Measurements from ENCODE around the gene MSH5.

The MSH5 gene

DNA sequence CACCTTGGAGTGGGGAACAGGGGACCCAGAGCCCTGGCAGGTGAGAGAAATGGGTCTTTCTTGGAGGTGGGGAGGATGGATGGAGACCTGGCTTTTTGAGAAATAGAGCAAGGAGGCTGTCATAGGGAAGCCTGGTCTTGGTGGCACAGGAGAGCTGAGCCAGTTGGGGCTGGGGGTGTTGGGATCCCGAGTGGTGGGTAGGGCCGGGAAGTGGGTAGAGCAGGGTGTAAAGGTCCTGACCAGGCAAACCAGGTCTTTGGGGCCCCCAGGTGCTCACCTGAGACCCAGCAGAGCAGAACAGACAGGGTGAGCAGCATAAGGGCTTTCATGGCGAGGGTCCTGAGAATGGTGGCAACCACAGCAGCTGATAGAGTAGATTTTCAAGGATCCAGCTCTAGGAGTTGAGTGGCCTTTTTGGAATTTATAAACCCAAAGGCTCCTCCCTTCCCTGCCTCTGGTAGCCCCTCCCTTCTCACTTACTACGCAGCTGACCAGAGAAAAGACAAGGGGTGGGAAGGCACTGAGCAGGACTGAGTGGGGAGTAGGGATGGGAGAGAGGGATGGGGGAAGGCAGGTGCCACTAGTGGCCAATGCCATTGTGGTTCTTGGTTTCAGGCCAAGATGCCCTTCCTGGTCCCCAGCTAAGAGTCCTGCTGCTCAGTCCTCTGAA, 18.3 kb upstream of the MSH5 start, which contains the start of gene LY6G6C:
TSS of gene LY6G6C (minus strand) at position 396 of the 670 bp plus-strand sequence. CDS start at position 329, 67 bp downstream.
- Mint-ChIP-seq H3K27me3 (no peaks in the 10 kb centered on the region), H3K27ac (no peak within 1 kb of the TSS), H3K9me3 (no peaks in the 10 kb centered on the region), H3K36me3 (ENCODE audit: low read depth) (peaks cover 6% of the 10 kb centered on the region), H3K4me3 (no peak within 1 kb of the TSS), H3K4me1 (ENCODE audit: low read depth) (peaks cover 20% of the 10 kb centered on the region)

DNA sequence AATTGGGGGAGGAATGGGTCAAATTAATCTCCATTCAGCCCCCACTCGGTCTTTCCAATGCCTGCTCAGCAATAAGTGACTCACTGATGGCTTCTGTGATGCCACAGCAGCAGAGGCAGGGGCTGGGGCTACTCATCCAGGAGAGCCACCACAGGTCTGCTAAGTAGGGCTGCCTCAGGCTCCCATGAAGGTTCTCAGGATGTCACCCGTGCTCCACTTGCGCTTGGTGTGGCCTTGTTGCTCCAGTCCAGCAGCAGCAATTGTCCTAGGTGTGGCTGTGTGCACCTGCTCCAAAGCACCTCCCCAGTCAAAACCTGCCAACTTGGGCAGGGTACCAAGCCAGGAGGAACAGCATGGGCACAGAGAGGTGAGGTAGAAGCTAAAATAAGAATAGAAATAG, 17.6 kb upstream of the MSH5 start:
- no peaks in the 10 kb centered on the region for H3K9me3 Mint-ChIP-seq
- no peak overlapping the region for H3K4me3 Mint-ChIP-seq
- no peak overlapping the region for H3K27ac Mint-ChIP-seq
- peaks cover 27% of the 10 kb centered on the region for H3K4me1 Mint-ChIP-seq (ENCODE audit: low read depth)
- no peaks in the 10 kb centered on the region for H3K27me3 Mint-ChIP-seq
- H3K36me3 Mint-ChIP-seq (ENCODE audit: low read depth) = peaks cover 12% of the 10 kb centered on the region

DNA sequence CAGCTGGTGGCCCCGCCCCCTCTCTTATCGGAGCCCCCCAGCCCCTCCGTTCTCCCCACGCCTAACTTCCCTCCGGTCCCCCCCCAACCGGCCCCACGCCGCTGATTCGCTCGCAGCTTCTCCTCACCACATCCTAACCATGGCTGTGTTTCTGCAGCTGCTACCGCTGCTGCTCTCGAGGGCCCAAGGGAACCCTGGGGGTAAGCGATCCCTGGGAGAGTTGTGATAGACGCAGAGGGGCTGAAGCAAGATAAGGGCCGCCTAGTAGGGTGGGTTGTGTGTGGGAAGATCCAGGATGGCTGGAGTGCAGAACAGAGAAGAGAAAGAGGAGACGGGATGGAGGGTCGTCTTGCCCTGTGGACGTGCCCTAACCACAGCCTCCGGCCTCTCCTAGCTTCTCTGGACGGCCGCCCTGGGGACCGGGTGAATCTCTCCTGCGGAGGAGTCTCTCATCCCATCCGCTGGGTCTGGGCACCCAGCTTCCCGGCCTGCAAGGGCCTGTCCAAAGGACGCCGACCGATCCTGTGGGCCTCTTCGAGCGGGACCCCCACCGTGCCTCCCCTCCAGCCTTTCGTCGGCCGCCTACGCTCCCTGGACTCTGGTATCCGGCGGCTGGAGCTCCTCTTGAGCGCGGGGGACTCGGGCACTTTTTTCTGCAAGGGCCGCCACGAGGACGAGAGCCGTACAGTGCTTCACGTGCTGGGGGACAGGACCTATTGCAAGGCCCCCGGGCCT, 16.4 kb upstream of the MSH5 start, which contains the start of gene MPIG6B:
TSS of gene MPIG6B (plus strand) at position 129 of the 735 bp plus-strand sequence. CDS start at position 140, 11 bp downstream.
- H3K27ac Mint-ChIP-seq = peak within 1 kb of the TSS; percentile 24
- peaks cover 18% of the 10 kb centered on the region for H3K36me3 Mint-ChIP-seq (ENCODE audit: low read depth)
- peaks cover 37% of the 10 kb centered on the region for H3K4me1 Mint-ChIP-seq (ENCODE audit: low read depth)
- no peaks in the 10 kb centered on the region for H3K9me3 Mint-ChIP-seq
- H3K27me3 Mint-ChIP-seq = no peaks in the 10 kb centered on the region
- no peak within 1 kb of the TSS for H3K4me3 Mint-ChIP-seq

DNA sequence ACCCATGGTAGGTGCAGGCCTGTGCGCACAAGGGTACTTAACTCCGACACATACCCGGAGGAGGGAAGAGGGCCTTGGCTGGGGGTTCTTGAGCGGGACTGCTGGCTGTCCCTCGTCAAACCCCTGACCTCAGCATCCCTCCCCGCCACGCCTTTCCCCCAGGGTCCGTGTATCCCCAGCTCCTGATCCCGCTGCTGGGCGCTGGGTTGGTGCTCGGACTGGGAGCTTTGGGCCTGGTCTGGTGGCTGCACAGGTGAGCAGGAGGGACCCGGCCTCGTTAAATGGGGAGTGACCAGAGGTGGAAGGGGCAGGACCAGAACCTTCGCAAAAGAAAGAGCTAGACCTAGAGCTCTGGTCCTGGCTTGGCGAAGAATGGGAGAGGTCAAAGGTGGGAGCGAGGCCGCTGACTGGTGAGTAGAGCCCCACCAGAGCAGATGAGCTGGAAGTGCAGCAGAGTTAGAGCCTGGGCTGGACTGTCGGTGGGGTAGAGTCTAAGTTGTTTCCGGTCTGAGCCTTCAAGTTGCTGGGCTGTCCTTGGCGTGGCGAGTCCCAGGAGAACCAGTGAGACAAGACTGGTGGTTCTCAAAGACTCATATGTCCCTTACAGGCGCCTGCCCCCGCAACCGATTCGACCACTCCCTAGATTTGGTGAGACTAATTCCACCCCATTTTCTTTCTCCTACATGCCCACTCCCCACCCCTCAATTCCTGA, 15.7 kb upstream of the MSH5 start:
- Mint-ChIP-seq H3K9me3 (no peaks in the 10 kb centered on the region), H3K4me3 (no peak overlapping the region), H3K4me1 (ENCODE audit: low read depth) (peaks cover 44% of the 10 kb centered on the region), H3K27me3 (no peaks in the 10 kb centered on the region), H3K36me3 (ENCODE audit: low read depth) (peaks cover 18% of the 10 kb centered on the region), H3K27ac (no peak overlapping the region)

DNA sequence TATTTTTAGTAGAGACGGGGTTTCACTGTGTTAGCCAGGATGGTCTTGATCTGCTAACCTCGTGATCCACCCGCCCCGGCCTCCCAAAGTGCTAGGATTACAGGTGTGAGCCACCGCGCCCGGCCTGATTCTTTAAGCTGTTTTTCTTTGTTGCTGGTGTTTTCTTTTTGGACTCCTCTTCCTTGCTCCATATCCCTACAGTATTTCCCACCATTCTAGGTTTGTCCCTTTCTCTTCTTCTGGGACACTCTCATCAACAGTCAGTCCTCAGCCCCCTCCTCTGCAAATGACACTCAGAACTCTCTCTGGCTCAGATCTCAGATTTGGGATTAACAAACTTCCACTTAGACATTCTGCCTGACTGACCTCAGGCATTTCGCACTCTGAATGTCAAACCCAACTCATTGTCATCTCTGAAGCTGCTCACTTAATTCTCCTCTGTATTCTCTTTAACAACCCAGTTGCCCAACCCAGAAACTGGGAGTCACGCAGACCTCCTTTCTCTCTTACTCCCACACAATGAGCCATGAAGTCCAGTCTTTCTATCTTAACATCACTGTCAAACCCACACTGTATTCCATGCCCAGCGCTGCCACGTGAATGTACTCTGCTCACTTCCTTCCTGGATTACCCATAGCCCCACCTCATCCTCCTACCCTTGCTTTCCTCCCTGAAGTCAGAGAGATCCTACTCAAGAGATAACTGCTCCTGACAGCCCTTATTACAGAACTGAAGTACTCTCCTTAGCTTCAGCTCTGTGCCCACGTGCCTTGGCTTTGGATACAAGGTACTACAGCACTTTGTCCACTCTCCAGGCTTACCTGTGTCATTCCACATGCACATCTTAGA, 14.1 kb upstream of the MSH5 start:
- no peaks in the 10 kb centered on the region for H3K27me3 Mint-ChIP-seq
- H3K9me3 Mint-ChIP-seq = no peaks in the 10 kb centered on the region
- H3K4me3 Mint-ChIP-seq = no peak overlapping the region
- peak overlapping the region; percentile 56 for H3K27ac Mint-ChIP-seq
- H3K4me1 Mint-ChIP-seq (ENCODE audit: low read depth) = peaks cover 60% of the 10 kb centered on the region
- H3K36me3 Mint-ChIP-seq (ENCODE audit: low read depth) = peaks cover 24% of the 10 kb centered on the region

DNA sequence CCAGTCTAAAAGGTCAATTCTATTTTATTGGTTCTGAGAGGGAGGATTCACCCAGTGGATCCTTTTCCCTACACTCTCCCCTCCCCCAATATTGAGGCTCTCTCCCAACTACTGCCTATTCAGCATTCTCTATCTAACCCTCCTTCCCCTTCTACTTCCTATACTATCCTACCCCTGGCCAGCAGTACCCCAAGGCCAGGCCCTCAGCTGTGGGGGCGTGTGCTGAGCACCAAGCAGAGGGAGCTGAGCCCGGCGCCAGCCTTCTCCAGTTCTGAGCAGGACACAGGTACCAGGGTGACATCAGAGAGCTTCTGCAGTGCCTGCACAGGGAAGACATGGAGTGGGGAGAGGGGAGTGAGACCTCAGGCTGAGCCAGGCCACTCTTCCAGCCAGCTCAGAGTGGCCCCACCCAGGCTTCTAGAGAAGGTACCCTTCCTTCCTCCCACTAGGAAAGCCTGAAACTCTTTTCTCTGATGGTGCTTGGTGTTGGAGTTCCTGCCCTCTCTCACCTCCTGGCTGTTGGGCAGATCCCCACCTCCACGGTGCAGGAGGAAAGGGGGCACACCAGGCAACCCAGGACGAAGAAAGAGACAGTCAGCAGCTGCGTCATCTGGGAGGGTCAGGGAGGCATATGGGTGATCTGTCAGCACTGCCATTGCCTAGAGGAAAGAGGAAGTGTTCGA, 12.6 kb upstream of the MSH5 start:
- H3K4me1 Mint-ChIP-seq (ENCODE audit: low read depth) = peaks cover 65% of the 10 kb centered on the region
- H3K9me3 Mint-ChIP-seq = no peaks in the 10 kb centered on the region
- peaks cover 36% of the 10 kb centered on the region for H3K36me3 Mint-ChIP-seq (ENCODE audit: low read depth)
- peak overlapping the region; percentile 63 for H3K4me3 Mint-ChIP-seq
- H3K27ac Mint-ChIP-seq = peak overlapping the region; percentile 79
- H3K27me3 Mint-ChIP-seq = no peaks in the 10 kb centered on the region

DNA sequence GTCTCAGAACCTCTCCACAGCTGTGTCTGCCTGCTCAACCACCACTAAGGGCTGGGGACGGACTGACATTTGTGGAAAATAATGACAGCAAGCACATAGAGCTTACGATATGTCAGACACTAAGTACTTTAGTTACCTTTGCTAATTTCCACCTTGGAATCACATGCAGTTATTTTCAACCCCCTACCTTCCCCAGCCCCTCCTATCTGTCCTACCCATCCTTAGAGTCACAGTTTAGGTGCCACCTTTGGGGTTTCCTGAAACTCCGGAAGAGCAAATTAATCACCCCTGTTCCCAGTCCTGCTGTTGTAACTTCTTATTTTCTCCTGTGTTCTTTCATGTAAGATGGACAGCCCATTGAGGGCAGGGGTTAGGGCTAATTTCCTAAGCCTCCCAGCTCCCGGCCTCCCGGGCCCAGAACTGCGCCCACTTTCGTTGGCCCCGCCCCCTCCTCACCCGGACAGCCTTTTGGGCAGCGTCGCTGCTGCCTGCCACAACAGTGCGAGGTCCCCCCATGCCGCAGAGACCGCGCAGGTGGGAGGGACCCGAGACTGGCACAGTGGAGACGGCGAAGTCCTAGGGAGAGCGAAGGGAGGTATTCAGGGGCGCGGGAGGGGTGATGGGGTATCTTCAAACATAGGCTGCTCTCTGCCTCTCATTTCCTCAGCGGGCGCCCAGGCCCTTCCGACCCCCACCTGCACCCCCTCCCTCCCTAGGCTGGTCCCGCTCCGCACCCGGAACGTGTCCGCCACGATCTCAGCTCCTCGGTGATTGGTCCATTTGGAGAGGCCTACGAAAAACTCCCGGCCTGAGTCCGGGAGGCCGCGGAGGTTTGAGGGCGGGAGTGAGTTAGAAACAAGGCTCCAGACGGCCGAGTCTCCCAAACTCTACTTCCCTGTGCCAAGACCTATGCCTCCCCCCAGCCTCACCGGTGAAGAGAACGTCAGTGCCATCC, 11.8 kb upstream of the MSH5 start:
- Mint-ChIP-seq H3K36me3 (ENCODE audit: low read depth) (peaks cover 43% of the 10 kb centered on the region), H3K4me3 (peak overlapping the region; percentile 63), H3K27me3 (no peaks in the 10 kb centered on the region), H3K27ac (peak overlapping the region; percentile 79), H3K4me1 (ENCODE audit: low read depth) (peaks cover 64% of the 10 kb centered on the region), H3K9me3 (no peaks in the 10 kb centered on the region)

DNA sequence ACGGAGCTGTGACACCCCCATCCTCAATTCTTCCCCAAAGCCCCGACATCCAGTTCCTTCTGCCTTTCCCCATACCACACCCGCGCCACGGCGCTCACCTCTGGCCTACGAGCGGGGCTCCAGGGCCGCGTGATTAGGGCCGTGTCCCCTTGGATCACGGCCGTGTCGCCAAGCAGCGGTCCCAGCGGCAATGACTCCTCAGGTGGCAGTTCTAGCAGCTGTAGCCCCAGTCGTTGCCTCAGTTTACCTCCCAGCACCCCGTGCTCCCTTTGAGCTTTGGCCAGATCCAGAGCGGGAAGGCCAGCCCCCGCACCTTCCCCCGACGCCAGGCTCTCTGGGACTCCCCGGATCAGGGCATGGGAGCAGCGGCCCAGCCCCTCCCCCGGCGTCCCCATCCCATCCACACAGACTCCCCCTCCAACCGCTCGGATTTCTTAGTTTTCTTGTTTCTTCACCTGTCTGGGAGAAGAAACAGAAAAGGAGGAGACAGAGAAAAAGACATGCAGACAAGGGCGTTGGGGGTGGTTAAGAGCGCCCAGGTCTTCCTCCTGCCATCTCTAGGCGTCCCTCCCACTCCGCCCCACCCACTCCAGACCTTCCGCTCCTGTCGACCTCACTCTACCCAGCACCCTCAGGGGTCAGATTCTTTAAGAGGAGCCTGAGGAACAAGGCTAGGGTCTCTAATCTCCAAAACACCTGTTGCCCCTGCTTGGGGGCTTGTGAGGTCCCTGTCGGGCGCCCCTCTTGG, 10.9 kb upstream of the MSH5 start, which contains the start of gene DDAH2:
TSS of gene DDAH2 (minus strand) at position 533 of the 748 bp plus-strand sequence. CDS start at position 395, 138 bp downstream.
- H3K4me1 Mint-ChIP-seq (ENCODE audit: low read depth) = peaks cover 66% of the 10 kb centered on the region
- peak within 1 kb of the TSS; percentile 85 for H3K4me3 Mint-ChIP-seq
- no peaks in the 10 kb centered on the region for H3K9me3 Mint-ChIP-seq
- H3K36me3 Mint-ChIP-seq (ENCODE audit: low read depth) = peaks cover 52% of the 10 kb centered on the region
- H3K27ac Mint-ChIP-seq = peak within 1 kb of the TSS; percentile 49
- no peaks in the 10 kb centered on the region for H3K27me3 Mint-ChIP-seq

DNA sequence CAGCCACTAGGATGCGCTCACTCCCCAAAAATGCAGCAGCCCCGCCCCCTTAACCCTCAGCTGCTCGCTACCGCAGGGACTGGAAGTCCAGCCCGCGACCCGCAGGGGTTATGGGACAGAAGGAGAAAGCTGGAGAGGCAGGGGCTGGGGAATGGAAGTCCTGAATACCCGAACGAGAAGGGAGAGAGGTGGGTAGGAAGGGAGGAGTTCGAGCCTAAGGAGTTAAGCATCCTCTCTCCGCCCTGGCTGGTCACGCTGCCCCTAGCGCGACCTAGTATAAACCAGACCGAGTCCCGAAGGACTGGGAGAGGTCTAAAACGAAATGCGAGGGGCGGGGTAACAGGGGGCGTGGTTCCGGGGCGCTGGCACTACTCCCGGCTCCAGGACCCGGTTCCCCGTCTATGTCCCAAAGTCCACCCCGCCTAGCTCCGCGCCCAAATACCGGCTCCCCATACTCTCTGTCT, 10.3 kb upstream of the MSH5 start:
- Mint-ChIP-seq H3K4me1 (ENCODE audit: low read depth) (peaks cover 72% of the 10 kb centered on the region), H3K36me3 (ENCODE audit: low read depth) (peaks cover 57% of the 10 kb centered on the region), H3K4me3 (peak overlapping the region; percentile 85), H3K27me3 (no peaks in the 10 kb centered on the region), H3K27ac (peak overlapping the region; percentile 49), H3K9me3 (no peaks in the 10 kb centered on the region)

DNA sequence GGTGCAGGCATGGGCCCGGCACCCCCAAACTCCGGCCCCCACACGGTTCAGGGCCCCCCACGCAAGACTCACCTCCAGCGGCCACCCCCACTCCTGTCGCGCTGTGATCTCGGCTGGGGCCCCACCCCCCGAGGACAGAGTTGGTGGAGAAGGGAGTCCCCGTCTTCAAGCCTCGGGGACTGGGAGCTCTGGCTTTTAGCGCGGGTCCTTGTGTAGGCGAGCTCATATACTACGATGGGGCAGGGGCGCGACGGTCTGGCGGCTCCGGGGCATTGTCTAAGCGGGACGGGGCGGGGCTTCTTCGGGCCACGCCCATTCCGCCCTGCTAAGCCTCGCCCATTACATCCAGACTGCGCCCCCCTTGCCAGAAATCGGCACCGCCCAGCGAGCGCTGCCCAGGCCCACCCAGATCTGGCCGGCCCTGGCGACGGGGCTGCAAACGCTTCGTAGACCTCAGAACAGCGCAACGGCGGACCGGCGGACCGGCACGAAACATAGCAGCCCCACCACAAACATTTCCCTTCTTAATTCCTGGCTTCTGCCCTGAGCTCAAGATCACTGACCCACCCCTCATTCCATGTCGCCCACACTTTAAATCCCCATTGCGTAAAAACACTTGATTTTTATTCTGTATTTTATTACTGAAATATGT, 9.7 kb upstream of the MSH5 start:
- Mint-ChIP-seq H3K4me3 (peak overlapping the region; percentile 85), H3K4me1 (ENCODE audit: low read depth) (peaks cover 73% of the 10 kb centered on the region), H3K36me3 (ENCODE audit: low read depth) (peaks cover 61% of the 10 kb centered on the region), H3K27me3 (no peaks in the 10 kb centered on the region), H3K9me3 (no peaks in the 10 kb centered on the region), H3K27ac (peak overlapping the region; percentile 32)

DNA sequence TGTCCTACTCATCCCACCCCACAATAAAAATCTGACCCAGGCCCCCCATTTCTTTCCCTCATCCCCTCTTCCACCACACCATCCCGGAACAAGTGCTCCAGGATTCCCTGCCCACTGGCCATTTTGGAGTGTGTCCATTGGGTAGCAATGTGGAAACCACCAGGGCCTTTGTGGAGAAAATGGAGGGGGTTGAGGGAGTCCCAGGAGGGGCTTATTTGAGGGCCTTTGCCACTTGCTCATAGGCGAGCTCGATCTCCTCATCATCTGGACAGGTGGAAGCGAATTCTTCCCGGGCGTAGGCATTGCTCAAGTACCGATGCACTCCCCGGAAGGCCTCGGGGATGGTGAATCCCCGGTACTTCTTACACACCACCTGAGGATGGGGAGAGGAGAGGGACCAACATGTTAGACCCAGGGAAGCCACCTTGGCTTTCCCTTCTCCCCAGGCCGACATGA, 9.1 kb upstream of the MSH5 start:
- peak overlapping the region; percentile 32 for H3K27ac Mint-ChIP-seq
- peak overlapping the region; percentile 85 for H3K4me3 Mint-ChIP-seq
- peaks cover 64% of the 10 kb centered on the region for H3K36me3 Mint-ChIP-seq (ENCODE audit: low read depth)
- peaks cover 71% of the 10 kb centered on the region for H3K4me1 Mint-ChIP-seq (ENCODE audit: low read depth)
- no peaks in the 10 kb centered on the region for H3K27me3 Mint-ChIP-seq
- H3K9me3 Mint-ChIP-seq = no peaks in the 10 kb centered on the region

DNA sequence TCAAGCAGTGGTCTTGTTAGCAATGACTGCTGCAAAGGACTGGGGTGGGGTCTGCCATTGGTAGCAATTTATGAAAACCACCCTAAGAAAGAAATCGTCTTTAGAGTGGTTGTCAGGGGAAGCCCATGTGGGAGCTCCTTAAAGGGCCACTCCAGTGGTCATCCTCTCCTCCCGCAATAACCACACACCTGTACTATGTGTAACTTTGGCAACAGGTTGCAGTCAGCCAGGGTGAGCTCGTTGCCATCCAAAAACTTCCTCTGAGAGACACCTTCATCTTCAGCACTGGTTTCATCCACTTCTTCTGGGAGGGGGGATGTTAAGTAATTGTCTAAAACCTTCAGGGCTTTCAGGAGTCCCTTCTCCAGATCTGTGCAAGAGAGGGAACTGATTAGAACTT, 7.8 kb upstream of the MSH5 start:
- Mint-ChIP-seq H3K27ac (peak overlapping the region; percentile 52), H3K4me3 (no peak overlapping the region), H3K4me1 (ENCODE audit: low read depth) (peaks cover 64% of the 10 kb centered on the region), H3K36me3 (ENCODE audit: low read depth) (peaks cover 59% of the 10 kb centered on the region), H3K9me3 (no peaks in the 10 kb centered on the region), H3K27me3 (no peaks in the 10 kb centered on the region)
